Psoas muscle (tissue), 8 donors: ENCODE measurements around the gene KRTAP4-9. TPM values are rescaled to one million over a fixed set of nuclear protein-coding genes. Genes with fewer than 3 reads are reported as not detected.
"Not testable (repeated sequence)": the region's sequence is repeated elsewhere in the genome, so short reads cannot be mapped to it uniquely, and the experiment has no call there.

Experiments
- ATAC-seq, 4 donors: fragments of 200-7000 bp; cut with Tn5 transposase; one replicate each; pipeline ENCODE4 v1.9.1; 2020; ENCODE audit warnings: moderate library complexity in 3 of 4, mild to moderate bottlenecking in 2 of 4
- DNase-seq, 2 donors: peaks; one replicate each; pipeline ENCODE4 v3.0.0-alpha.2; 2020
- H3K27ac ChIP-seq: fragments of 200-600 bp; one replicate; pipeline ENCODE4 v1.8.0; 2022
- H3K27me3 ChIP-seq, 3 donors: fragments of 200-600 bp in 1 of 3; one replicate each; pipeline versions ENCODE4 v1.6.1 to v1.8.0; 2013 to 2022; ENCODE audit warnings: low read length in 2 of 3, mild to moderate bottlenecking in 2 of 3, moderate library complexity in 1 of 3; ENCODE audit not compliant: insufficient read depth in 3 of 3
- H3K36me3 ChIP-seq, 2 donors: fragments of 200-600 bp in 1 of 2; one replicate each; pipeline versions ENCODE4 v1.6.1 to v1.8.0; 2013 to 2022; ENCODE audit warnings: low read depth in 1 of 2, mild to moderate bottlenecking in 1 of 2, moderate library complexity in 1 of 2; ENCODE audit not compliant: insufficient read depth in 1 of 2
- H3K4me1 ChIP-seq: fragments of 200-600 bp; one replicate; pipeline ENCODE4 v1.8.0; 2022
- H3K4me3 ChIP-seq: fragments of 200-600 bp; one replicate; pipeline ENCODE4 v1.8.0; 2022; ENCODE audit warnings: mild to moderate bottlenecking
- H3K9me3 ChIP-seq: fragments of 200-600 bp; one replicate; pipeline ENCODE4 v1.8.0; 2022
- WGBS, 3 donors: extraction: QIAGEN DNeasy Blood & Tissue Kit; methylation state at CpG; one replicate each; pipeline versions ENCODE4 v1.1.6 to v1.1.7; 2013; 5-methylcytosine and 5-hydroxymethylcytosine counted together
- intact Hi-C, 2 donors: fragments of 100-400 bp; cut with DNase I; formaldehyde crosslinking; loops; one replicate each; pipeline versions ENCODE4 v1.11.0 to v1.14.2; 2022
- polyA plus RNA-seq, 3 donors: library from polyadenylated mRNA; stranded (reverse); fragments of 200-250 nt; gene quantifications; one replicate each; pipeline ENCODE4 v1.2.3, GENCODE V29; 2013
- total RNA-seq, 4 donors: library from RNA; stranded (reverse); fragmentation: NEBNext Ultra II Directional in 2 of 4; extraction: Animal tissue kit (Norgen Biotek cat#: 25700) in 2 of 4; gene quantifications; one replicate each; pipeline versions ENCODE4 v1.2.1 to v1.2.4, GENCODE V29; 2021 to 2023
- TF ChIP-seq, protein P1 (sequence below): fragments of 200-600 bp; IDR thresholded peaks from one replicate; pipeline ENCODE4 v1.8.0; 2022; ENCODE audit warnings: antibody characterized with exemption
- donor health status: healthy with polysubstance abuse.
- donor health status: DM: no; HTN: no; CAD: no; lungs with moderate emphysema.
- donor health status: Bipolar disorder and iron deficiency.
- donor health status: healthy.
- donor health status: DM: yes; HTN: yes; CAD: no.
- donor health status: DM: no; HTN: no; CAD: no.
- donor health status: DM: no; HTN: no; CAD: no.
- donor health status: DM: yes; HTN: yes; CAD: no.

KRTAP4-9 gene
- total and polyA plus RNA-seq, 7 donors: not detected

DNA sequence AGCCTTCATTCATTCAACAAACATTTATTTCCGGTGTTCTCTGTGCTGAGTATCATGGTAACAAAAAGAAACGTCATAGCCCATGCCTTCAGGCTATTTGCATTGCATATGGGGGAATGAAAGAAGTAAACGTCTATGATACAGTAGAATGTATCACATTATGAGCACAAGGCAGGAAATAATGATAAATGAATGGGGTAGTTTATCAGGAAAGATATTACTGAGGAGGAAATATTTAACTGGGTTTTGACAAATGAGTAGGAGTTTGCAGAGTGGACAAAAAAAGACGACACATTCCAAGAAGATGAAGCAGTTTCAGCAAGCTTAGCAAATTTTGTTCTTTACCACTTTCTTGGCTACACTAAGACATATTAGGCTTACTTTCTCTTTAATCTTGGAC lies 22.6 kb upstream of the KRTAP4-9 start:
- H3K4me1 ChIP-seq: no peaks in the 10 kb centered on the region
- ATAC-seq: no peak
- intact Hi-C loops: no loop called here
- peaks cover 0 to 3% (median 0%) of the 10 kb centered on the region in 3 donors for H3K27me3 ChIP-seq
- H3K9me3 ChIP-seq: no peaks in the 10 kb centered on the region
- no peaks in the 10 kb centered on the region for H3K36me3 ChIP-seq
- no peak overlapping the region for H3K4me3 ChIP-seq
- TF ChIP-seq, protein P1, sequence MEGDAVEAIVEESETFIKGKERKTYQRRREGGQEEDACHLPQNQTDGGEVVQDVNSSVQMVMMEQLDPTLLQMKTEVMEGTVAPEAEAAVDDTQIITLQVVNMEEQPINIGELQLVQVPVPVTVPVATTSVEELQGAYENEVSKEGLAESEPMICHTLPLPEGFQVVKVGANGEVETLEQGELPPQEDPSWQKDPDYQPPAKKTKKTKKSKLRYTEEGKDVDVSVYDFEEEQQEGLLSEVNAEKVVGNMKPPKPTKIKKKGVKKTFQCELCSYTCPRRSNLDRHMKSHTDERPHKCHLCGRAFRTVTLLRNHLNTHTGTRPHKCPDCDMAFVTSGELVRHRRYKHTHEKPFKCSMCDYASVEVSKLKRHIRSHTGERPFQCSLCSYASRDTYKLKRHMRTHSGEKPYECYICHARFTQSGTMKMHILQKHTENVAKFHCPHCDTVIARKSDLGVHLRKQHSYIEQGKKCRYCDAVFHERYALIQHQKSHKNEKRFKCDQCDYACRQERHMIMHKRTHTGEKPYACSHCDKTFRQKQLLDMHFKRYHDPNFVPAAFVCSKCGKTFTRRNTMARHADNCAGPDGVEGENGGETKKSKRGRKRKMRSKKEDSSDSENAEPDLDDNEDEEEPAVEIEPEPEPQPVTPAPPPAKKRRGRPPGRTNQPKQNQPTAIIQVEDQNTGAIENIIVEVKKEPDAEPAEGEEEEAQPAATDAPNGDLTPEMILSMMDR: no peak
- H3K27ac ChIP-seq: no peak overlapping the region
- WGBS, 3 donors: 48 to 61% (median 61%) methylated on average over 4 of the region's 4 CpGs
- DNase-seq: no peak

DNA sequence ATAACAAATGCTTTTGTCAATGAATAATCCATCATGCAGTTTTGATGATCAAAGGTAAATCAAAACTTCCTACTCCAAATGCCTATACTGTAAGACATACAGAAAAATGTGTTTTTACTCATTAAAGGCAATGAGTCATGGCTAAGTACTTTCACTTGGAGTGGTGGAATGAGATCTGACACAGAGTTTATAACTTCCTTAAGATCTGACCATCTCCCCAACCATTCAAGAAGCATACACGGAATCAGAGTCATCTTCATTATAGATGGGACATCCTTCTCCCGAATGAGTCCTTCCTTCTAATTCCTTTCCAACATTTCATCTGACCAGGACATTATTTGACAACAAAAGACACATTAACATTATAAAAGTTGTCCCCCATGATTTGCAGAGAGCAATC lies 21.8 kb upstream of the KRTAP4-9 start:
- intact Hi-C loops, DNase-seq, H3K4me1 ChIP-seq, H3K9me3 ChIP-seq, H3K36me3 ChIP-seq, H3K27me3 ChIP-seq, ATAC-seq, H3K27ac ChIP-seq, H3K4me3 ChIP-seq: not testable (repeated sequence)
- WGBS, 3 donors: 77 to 81% (median 77%) methylated on average over 2 of the region's 2 CpGs

DNA sequence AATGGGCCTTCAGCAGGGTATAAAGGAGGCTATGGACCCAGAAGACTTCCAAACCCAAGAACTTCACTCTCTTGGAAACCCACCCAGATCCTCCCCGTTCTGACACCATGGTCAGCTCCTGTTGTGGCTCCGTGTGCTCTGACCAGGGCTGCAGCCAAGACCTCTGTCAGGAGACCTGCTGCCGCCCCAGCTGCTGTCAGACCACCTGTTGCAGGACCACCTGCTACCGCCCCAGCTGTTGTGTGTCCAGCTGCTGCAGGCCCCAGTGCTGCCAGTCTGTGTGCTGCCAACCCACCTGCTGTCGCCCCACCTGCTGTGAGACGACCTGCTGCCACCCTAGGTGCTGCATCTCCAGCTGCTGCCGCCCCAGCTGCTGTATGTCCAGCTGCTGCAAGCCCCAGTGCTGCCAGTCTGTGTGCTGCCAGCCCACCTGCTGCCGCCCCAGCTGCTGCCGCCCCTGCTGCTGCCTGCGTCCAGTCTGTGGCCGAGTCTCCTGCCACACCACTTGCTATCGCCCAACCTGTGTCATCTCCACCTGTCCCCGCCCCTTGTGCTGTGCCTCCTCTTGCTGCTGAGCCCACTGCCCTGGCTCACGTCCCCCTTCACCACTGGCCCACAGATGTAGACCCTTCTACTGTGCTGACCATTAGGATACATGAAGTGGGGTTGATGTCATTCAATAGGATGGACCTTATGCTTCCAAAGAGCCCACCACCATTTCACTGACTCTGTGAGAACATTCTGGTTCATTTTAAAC lies 20.9 kb upstream of the KRTAP4-9 start, which contains the start of gene KRTAP4-7:
Gene KRTAP4-7 (plus strand): TSS at position 51 of the 757 bp plus-strand sequence. CDS start 57 bp downstream, at position 108.
- H3K9me3 ChIP-seq, H3K27ac ChIP-seq, H3K4me3 ChIP-seq, H3K4me1 ChIP-seq, H3K36me3 ChIP-seq, intact Hi-C loops, ATAC-seq, H3K27me3 ChIP-seq, DNase-seq: not testable (repeated sequence)
- 70 to 79% (median 71%) methylated on average over 5 to 14 of the region's 14 CpGs for WGBS, 3 donors

DNA sequence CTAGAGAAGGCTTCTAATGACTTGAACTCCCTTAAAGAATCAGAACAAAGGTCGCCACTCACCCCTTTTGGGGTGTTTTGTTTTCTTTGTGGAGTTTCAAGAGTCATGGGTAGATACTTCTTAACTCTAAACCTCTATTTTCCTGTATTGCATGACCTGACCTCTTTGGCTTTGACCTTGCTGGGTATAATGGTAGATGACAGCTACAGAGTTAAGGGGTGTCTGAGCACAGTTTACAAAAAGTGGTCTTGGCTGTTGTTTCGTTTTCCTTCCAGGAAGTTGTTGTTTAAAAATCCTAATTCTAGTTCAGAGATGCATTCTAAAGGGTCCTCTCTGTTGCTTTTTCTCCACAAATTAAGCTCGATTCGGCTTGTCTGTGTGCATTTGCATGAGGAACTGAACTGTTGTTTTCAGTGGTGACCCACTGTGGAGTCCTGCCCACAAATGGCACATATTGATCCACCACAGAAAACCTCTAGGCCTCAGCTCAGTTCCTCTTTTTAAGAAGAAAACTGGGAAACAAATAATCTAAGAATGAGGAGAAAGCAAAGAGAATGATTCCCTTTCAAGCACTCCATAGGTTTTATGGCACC lies 16.3 kb upstream of the KRTAP4-9 start:
- H3K36me3 ChIP-seq, H3K9me3 ChIP-seq, H3K27ac ChIP-seq, H3K4me1 ChIP-seq, H3K4me3 ChIP-seq, DNase-seq, ATAC-seq, intact Hi-C loops, H3K27me3 ChIP-seq: not testable (repeated sequence)
- 51 to 67% (median 64%) methylated on average over 4 of the region's 4 CpGs for WGBS, 3 donors

DNA sequence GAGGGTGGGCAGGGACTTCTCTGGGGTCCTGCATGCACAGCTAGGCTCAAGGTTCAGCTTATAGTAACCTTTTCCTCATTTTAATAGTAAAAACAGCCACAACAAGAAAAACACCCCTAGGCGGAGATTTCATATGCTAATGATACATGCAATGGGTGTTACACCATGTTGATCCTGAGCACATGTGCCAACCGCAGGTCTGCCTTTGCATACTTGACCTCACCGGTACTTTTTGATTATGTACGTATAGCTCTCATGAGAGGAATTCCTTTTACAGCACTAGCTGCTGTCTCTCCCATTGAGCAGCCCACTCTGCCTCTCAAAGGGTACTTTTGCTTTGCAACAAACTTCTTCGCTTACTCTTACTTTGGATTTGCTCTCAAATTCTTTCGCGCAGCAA lies 9.1 kb upstream of the KRTAP4-9 start:
- TF ChIP-seq, protein P1: no peak
- Histone ChIP-seq H3K36me3 (no peaks in the 10 kb centered on the region), H3K27ac (no peak overlapping the region), H3K9me3 (no peaks in the 10 kb centered on the region), H3K4me3 (no peak overlapping the region), H3K27me3 (peaks cover 0 to 4% (median 1%) of the 10 kb centered on the region in 3 donors), H3K4me1 (no peaks in the 10 kb centered on the region)
- DNase-seq (no peak), ATAC-seq (no peak)
- intact Hi-C loops: no loop called here
- 82 to 86% (median 83%) methylated on average over 7 of the region's 7 CpGs for WGBS, 3 donors

DNA sequence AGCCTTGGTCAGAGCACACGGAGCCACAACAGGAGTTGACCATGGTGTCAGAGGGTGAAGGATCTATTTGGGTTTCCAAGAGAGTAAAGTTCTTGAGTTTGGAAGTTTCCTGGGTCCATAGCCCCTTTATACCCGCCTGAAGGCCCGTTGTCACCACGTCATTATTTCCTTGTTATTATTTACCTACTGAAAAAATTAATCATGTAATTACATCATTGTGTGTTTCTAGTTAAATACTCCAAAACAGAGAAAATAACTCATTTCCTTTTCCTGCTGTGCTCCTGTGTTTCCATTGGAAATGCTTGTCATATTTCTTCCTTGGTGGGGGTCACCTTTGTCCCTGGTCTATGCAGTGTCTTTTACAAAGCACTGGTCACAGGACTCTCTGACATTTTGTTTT lies 7.1 kb upstream of the KRTAP4-9 start, which contains the start of gene KRTAP4-8:
Gene KRTAP4-8 (minus strand): TSS at position 101 of the 400 bp plus-strand sequence. CDS start 58 bp downstream, at position 43.
- Histone ChIP-seq H3K36me3 (no peaks in the 10 kb centered on the region), H3K4me1 (no peaks in the 10 kb centered on the region), H3K4me3 (no peak within 1 kb of the TSS), H3K27me3 (peaks cover 0 to 4% (median 1%) of the 10 kb centered on the region in 3 donors), H3K9me3 (no peaks in the 10 kb centered on the region), H3K27ac (no peak within 1 kb of the TSS)
- WGBS, 3 donors: 72 to 76% (median 73%) methylated on average over 4 of the region's 4 CpGs
- DNase-seq (no peak), ATAC-seq (no peak)
- intact Hi-C loops: no loop called here
- TF ChIP-seq, protein P1: no peak
